GM19025 (cell line): ENCODE results near the gene IL21.

Experiments used
- ATAC-seq: cut with Tn5 transposase; IDR thresholded peaks from one replicate; pipeline ENCODE4 v1.9.1; 2021; ENCODE audit warnings: mild to moderate bottlenecking, low read depth, moderate library complexity; ENCODE audit not compliant: unreplicated experiment

The IL21 gene

DNA sequence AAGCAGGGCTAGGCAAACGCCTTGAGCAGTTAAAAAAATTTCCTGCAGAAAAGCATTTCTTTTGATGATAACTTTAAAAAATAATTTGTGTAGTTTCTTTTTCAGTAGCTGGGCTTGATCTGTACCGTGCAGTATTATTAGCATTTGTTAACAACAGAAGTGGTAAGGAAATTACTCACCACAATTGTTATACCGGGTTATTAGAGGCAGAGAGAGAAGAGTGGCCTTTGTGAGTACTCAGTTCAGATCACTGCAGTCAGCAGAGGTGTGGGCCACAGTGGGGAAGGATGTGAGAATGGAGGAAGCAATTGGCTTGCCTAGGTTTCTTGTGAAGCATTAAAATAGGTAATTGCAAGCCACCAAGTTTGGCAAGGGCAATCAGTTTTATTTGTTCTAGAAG lies 14.3 kb upstream of the IL21 start:
- no peak for ATAC-seq

DNA sequence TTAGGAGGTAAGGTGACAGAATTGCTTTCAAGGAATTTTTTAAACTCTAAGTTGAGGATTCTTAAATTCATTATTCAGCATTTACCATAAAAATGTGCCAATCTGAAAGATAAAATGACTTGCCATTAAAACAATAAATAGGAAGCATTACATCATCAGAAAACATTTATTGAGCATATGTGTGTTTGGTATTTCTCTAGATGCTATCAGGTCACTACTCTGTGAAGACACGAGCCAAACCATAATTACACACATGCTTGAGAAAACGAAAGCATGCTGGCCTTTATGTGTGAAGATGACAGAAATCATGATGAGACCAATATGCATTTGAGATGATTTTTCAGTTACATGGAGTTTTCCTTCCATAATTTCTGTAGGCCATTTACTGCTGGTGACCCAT lies 12.3 kb upstream of the IL21 start:
- ATAC-seq, result no peak

DNA sequence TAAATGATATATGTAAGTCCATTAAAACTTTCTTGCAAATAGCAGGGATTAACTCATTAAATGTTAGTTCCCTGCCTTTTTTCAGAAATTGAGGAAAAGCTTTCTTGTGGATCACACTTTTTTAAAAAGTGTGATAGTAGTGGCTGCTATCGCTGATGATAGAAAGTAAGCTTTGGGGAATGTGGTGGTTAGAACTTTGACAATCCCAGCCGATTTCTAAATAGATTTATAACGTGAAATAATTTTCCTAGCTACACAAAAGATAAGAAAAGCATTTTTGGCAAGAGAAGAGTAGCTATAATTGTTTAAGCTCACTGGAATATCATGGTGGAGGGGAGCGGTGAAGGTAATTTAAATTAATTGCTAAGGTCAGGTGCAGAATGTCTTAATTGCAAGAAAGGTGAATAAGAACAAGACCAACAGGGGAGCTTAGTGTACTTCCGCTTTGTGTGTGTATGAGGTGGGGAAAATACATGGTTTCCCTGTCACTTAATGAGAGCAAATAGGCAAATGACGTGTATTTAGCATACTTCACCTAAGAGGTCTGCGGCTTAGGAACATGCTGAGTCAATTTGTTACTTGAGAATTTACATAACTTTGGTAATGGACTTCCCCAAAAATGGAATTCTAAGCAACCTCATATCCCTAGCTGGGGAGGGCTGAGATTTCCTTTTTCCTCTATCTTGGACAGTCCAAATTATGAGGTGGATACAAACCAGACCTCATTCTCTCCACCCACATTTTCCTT lies 11.7 kb upstream of the IL21 start:
- peak; percentile 85 for ATAC-seq

DNA sequence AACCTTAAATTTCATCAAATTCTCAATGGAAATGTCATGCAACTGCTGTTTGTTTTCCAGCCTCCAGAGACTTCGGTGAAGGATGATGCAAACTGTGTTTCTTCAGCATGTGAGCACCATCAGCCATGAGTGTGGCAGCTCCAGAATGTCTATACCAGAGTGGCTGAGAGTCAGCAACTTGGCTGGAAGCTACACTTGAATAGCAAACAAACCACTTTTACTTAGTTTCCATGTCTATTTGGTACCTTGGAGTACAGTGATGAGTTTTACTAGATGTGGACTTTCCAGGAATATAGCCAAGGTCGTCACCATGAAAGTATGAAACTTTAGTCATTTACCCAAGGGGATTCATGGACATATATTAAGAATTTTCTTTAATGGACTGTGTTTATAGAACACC lies 4.3 kb upstream of the IL21 start:
- ATAC-seq, result no peak

DNA sequence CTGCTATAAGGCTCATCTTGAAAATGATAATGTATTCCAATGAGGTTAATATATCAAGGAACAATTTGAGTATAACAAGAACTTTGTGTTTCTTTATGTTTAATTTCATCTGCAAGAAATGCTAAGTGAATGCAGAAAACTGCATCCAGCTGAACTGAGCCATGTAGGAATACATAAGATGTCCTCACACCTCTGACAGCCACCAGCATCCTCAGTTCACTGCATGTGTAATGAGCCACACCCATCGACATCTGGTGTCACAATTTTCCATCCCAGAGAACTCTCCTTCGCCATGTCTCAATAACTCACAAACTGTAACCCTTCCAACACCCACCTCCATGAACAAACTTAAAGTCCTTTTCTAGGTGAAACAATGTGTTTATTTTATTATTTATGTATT lies 3.3 kb upstream of the IL21 start:
- ATAC-seq, result no peak

DNA sequence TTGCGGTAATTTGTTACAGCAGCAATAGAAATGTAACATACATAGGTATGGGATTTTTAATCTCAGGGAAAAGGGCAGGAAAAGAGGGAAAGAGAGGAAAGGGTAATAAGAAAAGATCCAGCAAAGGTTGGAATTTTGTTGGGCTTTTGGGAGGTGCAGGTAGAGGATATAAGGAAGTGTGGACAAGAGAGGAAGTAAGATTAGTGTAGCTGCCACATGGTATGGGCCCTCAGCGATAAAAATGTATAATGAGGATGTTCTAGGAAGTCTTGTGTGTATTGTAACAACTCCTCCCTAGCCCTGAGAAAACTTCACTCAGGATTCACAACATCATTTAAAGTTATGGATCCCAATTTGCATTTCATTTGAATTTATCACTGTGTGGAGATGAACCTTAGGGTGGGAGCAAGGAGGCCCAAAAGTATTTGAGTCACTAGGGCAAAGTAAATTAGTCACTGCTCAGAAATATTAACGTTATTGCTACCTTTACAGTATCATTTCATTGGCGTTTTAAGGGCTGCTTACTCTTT lies 2.8 kb upstream of the IL21 start:
- ATAC-seq, result no peak

DNA sequence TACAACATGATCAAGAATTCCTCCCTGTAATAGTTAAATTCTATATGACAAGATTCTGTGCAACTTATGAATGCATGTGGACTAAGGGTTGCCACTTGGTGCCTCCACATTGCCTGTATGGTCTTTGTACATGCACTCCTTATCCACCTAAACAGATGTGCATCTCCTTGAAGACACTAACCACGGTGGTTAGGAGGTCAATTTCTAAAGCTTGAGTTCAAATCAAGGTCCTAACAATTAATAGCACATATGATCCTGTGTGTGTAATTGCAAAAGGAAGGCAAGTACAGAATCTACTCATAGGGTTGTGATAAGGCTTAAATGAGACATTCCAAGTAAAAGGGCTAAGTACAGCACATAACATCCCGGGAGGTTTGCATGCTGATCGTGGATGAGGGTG lies 1.5 kb upstream of the IL21 start:
- ATAC-seq, result no peak

DNA sequence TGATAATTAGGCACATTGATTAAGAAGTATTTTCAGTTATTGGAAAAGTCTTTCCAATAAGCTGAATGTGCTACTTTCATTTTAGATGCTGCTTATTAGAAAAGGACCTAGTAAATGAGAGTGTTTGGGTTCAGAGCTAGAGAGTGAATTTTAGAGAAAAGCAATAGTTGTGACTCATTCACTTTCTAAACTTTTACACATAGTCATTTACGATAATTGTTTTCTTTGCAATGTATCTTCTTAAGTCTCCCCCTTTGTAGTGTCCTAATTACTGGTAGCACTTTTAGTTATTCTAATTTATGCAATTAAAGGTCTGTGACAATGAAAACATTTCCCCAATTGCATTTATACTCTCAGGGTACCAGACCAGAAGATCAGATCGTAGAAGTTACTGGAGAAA lies 1.3 kb downstream of the IL21 start:
- no peak for ATAC-seq

DNA sequence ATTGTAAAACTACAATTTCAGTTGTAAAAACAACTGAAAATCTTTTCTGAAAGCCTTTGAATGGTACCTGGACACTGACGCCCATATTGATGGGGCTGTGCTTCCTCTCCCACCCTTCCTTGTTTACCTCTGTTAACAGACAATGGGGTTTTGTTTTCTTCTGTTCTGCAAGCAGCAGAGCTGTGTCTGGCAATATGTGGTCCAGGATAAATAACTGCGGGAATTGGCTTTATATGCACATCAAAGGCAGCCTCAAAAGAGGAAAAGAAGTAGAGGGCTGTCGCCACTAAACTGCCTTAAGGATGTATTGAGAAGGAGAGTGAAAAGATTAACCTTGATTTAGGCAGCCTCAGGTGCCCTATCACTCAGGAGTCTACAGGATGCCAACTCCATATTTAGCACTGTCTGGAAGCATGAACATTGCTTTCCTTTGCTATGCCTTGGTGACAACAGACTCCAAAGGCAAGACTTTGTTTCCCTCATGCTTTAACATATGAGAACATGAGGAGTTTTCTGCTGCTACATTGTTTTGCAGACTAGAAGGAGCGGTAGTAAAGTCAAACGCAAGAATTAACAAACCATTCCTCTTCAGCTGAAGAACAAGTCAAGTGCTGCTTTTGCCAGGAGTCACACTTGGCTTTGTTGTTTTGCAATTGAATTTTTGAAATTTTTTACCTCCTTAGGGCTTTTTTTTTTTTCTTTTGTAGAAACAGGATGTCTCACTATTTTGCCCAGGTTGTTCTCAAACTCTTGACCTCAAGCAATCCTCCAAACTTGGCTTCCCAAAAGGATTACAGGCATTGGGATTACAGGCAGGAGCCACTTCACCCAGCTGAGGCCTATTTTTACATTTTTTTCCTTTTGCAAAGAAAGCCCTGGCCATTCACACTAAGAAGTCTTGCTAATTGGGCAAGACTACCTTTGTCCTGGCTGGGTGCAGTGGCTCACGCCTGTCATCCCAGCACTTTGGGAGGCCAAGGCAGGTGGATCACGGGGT lies 3.0 kb downstream of the IL21 start:
- ATAC-seq, result no peak

DNA sequence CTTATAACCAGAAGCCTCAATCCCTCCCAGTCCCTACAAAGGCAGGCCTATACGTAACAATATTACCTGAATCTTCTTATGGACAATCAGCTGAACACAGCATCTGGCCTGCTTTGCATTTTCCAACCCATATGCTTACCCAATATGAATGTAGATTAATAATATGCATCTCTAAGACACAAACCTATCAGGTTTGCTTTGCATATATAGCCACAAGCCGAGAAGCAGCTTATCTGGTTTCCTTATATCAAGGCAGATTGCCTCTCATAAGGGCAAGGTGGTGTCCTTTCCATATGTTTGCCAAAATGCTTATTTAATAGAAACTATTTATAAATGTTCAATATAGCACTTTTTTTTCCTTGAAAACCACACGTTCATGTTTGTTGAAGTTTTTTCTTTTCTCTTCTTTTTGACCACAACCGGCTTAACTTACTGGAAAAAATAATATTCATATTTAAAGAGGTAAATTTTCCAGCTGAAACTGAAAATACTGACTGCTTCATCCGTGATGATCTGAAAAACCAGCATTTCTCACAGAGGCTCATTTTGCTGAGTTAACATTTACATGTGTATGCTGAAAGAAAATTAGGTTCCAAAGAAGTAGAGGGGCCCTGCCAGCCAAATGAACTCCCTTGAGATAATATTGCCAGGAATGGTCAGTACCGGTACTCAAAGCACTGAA lies 3.8 kb downstream of the IL21 start:
- ATAC-seq, result no peak

DNA sequence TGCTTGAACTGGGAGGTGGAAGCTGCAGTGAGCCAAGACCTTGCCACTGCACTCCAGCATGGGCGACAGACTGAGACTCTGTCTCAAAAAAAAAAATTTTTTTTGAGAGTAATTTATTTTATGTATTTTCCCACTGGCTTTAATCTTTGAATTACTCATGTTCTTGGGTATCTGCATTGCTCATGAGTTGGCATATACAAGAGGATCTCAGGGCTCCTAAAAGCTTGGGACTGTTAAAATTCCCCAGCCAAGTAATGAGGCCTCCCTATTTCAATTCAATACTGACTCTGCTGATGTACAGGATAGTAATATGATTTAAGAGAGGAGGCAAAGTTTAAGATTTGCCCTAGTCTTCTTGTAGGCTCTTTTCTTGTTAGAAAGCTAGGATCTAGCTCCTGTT lies 6.2 kb downstream of the IL21 start:
- no peak for ATAC-seq

DNA sequence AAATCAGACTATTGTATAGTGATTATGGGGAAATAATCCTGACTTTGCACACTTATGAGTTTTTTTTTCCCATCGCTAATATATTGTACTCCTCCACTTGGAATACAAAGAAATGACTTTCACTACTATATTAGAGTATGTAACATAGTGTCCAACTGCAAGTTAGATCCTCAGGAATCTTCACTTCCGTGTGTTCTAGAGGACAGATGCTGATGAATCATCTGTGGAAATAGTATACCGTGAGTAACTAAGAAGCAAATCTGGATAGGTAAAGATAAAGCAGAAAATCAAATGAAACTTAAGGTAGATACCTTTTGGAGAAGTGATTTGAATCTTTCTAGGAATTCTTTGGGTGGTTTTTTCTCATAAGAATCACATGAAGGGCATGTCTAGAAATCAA lies 8.3 kb downstream of the IL21 start:
- no peak for ATAC-seq

DNA sequence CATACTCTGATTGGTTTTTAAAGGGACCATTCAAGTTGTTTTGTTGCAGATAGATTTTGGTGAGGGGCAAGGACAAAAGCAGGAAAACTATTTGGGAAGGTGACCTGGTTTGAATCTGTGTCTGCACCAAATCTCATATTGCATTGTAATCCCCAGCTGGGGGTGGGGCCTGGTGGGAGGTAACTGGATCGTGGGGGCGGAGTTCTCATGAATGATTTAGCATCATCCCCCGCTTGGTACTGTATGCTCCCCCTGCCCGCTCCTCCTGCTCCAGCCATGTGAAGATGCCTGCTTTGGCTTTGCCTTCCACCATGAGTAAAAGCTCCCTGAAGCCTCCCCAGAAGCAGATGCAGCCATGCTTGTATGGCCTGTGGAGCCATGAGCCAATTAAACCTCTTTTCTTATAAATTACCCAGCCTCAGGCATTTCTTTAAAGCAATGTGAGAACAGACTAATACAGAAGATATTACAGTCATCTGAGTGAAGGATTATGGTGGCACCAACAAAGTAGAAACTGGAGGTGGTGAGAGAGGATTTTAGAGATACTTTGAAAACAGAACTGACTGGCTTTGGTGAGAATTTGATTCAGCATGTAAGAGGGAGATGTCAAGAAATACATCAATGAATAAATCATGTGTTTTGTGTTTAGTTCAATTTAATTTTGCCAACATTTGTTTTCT lies 14.4 kb downstream of the IL21 start:
- ATAC-seq, result no peak

DNA sequence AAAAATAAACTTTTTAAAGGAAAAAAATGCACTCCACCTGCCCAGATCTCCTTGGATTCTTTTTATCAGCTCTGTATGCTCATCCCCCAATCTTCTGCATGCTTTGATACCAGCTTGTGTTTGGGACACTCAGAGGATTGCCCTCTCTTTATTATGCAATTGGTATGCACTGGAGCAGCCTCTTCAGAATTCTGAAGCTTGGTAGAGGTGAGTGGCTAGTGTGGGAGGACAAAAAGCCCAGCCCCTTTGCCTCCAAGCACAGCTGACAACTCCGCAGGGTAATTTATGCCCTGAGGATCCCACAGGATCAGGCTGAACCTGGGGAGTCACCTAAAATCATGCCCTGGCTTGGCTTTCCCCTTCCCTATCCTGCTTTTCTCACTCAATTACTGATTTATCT lies 16.7 kb downstream of the IL21 start:
- ATAC-seq, result no peak

DNA sequence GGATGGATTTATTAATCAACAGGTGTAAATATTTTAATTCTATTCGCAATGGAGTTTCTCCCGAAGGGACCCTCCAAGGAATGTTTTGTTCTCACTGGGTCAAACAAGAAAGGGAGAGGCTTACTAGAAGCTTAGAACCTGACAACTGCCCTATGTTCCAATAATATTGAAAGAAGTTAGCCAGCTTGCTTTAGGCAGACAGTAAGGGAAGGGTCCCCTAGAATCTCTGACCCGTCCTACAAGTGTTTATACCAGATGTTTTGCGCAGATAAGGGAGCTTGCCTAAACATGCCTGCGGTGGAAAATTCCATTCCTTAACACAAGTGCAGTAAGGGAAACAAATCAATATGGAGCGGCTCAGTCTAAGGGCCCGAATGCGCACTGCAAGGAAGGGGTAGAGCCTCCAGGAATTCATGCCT lies 17.7 kb downstream of the IL21 start:
- no peak for ATAC-seq

DNA sequence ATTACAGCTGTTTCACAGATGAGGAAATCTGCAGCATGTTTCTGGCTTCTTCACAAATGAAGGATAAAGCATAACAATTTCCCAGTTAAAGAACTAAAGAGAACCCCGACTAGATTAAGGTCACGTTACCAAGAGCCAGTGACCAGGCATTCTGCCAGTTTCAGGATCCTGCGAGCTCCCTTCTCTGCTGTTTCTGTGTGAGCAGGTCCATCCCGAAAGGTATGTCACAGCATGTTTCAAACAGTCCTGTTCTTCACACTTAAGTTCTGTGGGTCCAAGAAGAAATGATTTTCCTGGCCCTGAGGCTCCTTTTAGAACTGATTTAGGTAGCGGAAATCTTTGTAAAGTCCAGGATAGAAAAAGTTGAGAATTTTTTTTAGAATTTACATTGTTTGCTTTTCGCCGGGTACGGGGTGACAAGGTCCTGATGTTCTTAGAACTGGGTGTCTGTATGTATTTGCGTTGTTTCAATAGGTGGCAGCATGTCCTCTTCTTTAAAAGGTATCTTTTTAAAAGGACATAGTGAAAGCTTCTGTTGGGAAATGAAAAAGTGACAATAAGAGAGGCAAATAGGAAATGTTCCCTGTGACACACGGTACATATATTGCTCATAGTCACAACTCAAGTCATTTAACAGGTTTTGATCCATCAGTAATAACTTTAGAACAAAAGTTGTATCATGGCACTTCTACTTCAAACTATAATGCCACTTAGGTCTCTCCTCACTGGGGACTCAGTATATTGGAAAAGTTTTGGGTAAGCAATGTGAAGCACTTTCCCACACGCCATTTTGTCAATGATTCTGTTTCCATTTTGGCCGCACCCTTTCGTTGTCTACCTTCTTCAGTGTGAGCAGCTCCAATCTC lies 18.4 kb downstream of the IL21 start:
- no peak for ATAC-seq

DNA sequence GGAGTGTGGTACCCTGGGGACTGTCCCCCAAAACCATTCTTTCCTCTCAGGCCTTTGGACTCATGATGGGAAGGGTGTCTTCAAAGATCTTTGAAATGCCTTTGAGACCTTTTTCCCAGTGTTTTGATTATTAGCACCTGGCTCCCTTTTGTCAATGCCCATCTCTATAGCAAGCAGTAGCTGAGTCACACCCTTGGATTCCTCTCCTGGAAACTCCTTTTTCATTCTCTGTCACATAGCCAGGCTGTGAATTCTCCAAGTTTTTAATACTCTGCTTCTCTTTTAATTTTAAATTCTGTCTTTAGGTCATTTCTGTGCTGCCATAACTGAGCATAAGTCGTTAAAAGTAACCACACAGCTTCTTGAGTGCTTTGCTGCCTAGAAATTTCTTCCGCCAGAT lies 29.7 kb downstream of the IL21 start:
- ATAC-seq, result no peak

DNA sequence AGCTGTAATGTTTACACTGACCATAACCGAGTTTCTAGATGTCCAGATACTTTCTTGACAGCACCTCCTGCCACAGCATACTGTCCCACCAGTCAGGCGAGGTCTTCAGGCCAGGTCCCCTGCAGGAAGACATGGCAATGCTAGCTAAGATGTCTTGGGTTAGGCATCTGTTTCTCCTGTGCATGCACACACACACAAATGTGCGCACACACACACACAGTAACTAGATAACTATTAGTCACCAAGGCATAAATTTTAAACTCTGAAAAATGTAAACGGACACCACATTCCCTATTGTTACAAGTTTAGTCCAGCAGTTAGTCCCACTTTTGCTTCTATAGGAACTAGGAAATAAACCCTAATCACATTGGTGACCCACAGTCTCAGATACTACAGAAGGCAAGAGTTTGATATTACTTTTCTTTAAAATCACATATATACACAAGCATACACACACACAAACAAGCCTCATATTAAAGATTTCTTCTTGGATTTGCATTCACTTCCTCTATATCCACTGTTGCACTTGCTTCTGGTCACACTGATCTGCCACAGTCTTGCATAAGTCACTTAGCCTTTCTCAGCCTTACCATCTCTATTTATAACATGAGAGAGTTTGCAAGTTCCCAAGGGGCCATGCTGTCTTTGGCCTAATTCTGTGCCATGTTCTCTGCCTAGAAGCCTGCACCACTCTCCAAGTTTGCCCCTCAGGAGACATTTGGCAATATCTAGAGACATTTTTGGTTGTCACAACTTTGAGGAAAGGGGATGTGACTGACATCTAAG lies 32.2 kb downstream of the IL21 start:
- no peak for ATAC-seq

DNA sequence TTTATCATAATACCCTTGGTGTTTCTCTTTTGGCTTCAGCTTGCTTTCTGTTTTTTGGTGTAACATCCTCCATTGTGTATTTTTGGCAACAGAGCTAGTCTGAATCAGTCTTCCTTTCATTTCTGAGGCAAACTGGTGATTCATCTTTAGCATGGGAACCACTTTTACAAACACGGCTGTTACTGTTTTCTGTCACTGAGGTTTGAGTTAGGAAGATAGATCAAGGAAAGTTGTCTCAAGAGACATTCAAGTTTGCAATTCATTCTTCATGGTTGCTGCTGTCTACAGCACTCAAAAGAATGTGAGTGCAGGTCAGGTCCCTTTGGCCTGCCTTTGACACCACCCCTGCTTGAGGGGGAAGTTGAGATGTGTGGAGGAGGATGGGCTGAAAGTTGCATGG lies 36.3 kb downstream of the IL21 start:
- peak; percentile 73 for ATAC-seq
